ENCODE data around the gene PCDHGA10.

The PCDHGA10 gene

GRCh38 chr5:141369994-141370848, 42.6 kb upstream of the PCDHGA10 start, which contains the start of gene PCDHGB3:
PCDHGB3 (plus strand) TSS chr5:141370242; CDS start chr5:141370395, 153 bp downstream.
- Histone ChIP-seq H2AFZ (ENCODE audit: low read length) (no peak within 1 kb of the TSS), H3K4me3 (ENCODE audit: low read length, poor library complexity, severe bottlenecking) (no peak within 1 kb of the TSS), H3K27me3 (ENCODE audit: insufficient read depth, low read length, poor library complexity, severe bottlenecking) (no peaks in the 10 kb centered on the region)

DNA sequence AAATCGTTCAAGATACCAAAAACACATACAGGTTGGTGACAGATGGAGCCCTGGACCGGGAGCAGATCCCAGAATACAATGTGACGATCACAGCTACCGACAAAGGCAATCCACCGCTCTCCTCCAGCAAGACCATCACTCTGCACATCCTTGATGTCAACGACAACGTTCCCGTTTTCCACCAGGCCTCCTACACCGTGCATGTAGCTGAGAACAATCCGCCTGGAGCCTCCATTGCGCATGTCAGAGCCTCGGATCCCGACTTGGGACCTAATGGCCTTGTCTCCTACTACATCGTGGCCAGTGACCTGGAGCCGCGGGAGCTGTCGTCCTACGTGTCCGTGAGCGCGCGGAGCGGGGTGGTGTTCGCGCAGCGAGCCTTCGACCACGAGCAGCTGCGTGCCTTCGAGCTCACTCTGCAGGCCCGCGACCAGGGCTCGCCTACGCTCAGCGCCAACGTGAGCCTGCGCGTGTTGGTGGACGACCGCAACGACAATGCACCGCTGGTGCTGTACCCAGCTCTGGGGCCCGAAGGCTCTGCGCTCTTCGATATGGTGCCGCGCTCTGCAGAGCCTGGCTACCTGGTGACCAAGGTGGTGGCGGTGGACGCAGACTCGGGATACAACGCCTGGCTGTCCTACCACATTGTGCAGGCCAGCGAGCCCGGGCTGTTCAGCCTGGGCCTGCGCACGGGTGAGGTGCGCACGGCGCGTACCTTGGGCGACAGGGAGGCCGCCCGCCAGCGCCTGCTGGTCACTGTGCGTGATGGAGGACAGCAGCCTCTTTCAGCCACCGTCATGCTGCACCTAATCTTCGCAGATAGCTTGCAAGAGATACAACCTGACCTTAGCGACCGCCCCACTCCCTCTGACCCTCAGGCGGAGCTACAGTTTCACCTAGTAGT, 41.0 kb upstream of the PCDHGA10 start:
- H3K9me3 ChIP-seq (ENCODE audit: insufficient read depth, low read depth, low read length): peaks cover 2% of the 10 kb centered on the region; the same call in 1 of the 2 replicates
- H3F3A ChIP-seq (ENCODE audit: low read depth): no peaks in the 10 kb centered on the region
- H3K9me2 ChIP-seq (replicated peaks; ENCODE audit: low read depth, low read length): no peaks in the 10 kb centered on the region
- H3K4me2 ChIP-seq (ENCODE audit: low read depth, low read length, poor library complexity, severe bottlenecking): no peak overlapping the region
- no peaks in the 10 kb centered on the region for H4K20me1 ChIP-seq (ENCODE audit: insufficient read depth, low read length, poor library complexity, severe bottlenecking)
- no peaks in the 10 kb centered on the region for H3K4me1 ChIP-seq (ENCODE audit: insufficient read depth, low read length, poor library complexity, severe bottlenecking)
- no peaks in the 10 kb centered on the region for H3K27me3 ChIP-seq (ENCODE audit: insufficient read depth, low read length, poor library complexity, severe bottlenecking)
- H2AFZ ChIP-seq (ENCODE audit: low read length): no peak overlapping the region
- H3K4me3 ChIP-seq (ENCODE audit: low read length, poor library complexity, severe bottlenecking): no peak overlapping the region
- no peak for TF ChIP-seq CTCF (conservative IDR thresholded peaks at IDR 0.05; ENCODE audit: low read length)
- TF ChIP-seq EZH2phosphoT487 (IDR thresholded peaks at IDR 0.05; ENCODE audit: borderline replicate concordance): no peak
- no peak overlapping the region for H3K9ac ChIP-seq (ENCODE audit: low read depth, low read length, poor library complexity, severe bottlenecking)
- H3K79me2 ChIP-seq (ENCODE audit: insufficient read depth, low read length): no peaks in the 10 kb centered on the region
- no peaks in the 10 kb centered on the region for H3K36me3 ChIP-seq (ENCODE audit: insufficient read depth, low read length)

More at GRCh38 chr5:141369994-141370848, 42.6 kb upstream of the PCDHGA10 start, which contains the start of gene PCDHGB3:
- Histone ChIP-seq H3K4me1 (ENCODE audit: insufficient read depth, low read length, poor library complexity, severe bottlenecking) (no peaks in the 10 kb centered on the region), H3F3A (ENCODE audit: low read depth) (no peaks in the 10 kb centered on the region), H4K20me1 (ENCODE audit: insufficient read depth, low read length, poor library complexity, severe bottlenecking) (no peaks in the 10 kb centered on the region), H3K9me2 (replicated peaks; ENCODE audit: low read depth, low read length) (no peaks in the 10 kb centered on the region), H3K9ac (ENCODE audit: low read depth, low read length, poor library complexity, severe bottlenecking) (no peak within 1 kb of the TSS), H3K9me3 (ENCODE audit: insufficient read depth, low read depth, low read length) (peaks cover 2% of the 10 kb centered on the region; the same call in 1 of the 2 replicates), H3K79me2 (ENCODE audit: insufficient read depth, low read length) (no peaks in the 10 kb centered on the region), H3K4me2 (ENCODE audit: low read depth, low read length, poor library complexity, severe bottlenecking) (no peak within 1 kb of the TSS), H3K36me3 (ENCODE audit: insufficient read depth, low read length) (no peaks in the 10 kb centered on the region)
- TF ChIP-seq EZH2phosphoT487 (IDR thresholded peaks at IDR 0.05; ENCODE audit: borderline replicate concordance): no peak
- no peak for TF ChIP-seq CTCF (conservative IDR thresholded peaks at IDR 0.05; ENCODE audit: low read length)

DNA sequence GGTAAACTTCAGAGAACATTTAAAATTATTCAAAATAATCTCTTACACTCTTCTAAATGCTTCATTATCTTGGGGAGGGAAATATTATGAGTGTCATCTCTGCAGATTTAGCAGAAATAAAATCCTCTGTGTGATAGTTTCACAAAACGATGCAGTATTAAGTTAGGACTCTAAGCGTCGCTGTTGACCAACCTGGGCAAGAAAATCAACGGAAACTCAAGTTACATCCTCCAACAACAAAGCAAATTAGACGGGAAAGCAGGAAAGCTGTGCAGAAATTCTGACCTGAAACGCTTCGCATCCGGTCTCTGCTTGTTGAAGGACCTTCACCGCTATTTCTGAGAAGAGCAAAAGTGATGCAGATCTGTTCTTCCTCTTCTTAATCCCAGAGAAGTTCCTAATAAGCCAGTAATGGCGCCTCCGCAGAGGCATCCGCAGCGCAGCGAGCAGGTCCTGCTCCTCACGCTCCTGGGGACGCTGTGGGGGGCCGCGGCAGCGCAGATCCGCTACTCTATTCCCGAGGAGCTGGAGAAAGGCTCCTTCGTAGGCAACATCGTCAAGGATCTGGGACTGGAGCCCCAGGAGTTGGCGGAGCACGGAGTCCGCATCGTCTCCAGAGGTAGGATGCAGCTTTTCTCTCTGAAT, 39.0 kb upstream of the PCDHGA10 start, which contains the start of gene PCDHGA6:
PCDHGA6 (plus strand) TSS at position 219 of the 645 bp plus-strand sequence; CDS start at position 412, 193 bp downstream.
- Histone ChIP-seq H3K36me3 (ENCODE audit: insufficient read depth, low read length) (no peaks in the 10 kb centered on the region), H2AFZ (ENCODE audit: low read length) (no peak within 1 kb of the TSS), H3K4me3 (ENCODE audit: low read length, poor library complexity, severe bottlenecking) (no peak within 1 kb of the TSS), H3K4me2 (ENCODE audit: low read depth, low read length, poor library complexity, severe bottlenecking) (no peak within 1 kb of the TSS), H3K79me2 (ENCODE audit: insufficient read depth, low read length) (no peaks in the 10 kb centered on the region), H3K9me3 (ENCODE audit: insufficient read depth, low read depth, low read length) (peaks cover 2% of the 10 kb centered on the region; the same call in 1 of the 2 replicates), H3K27me3 (ENCODE audit: insufficient read depth, low read length, poor library complexity, severe bottlenecking) (no peaks in the 10 kb centered on the region), H3F3A (ENCODE audit: low read depth) (no peaks in the 10 kb centered on the region), H3K9ac (ENCODE audit: low read depth, low read length, poor library complexity, severe bottlenecking) (no peak within 1 kb of the TSS), H3K9me2 (replicated peaks; ENCODE audit: low read depth, low read length) (no peaks in the 10 kb centered on the region), H3K4me1 (ENCODE audit: insufficient read depth, low read length, poor library complexity, severe bottlenecking) (no peaks in the 10 kb centered on the region), H4K20me1 (ENCODE audit: insufficient read depth, low read length, poor library complexity, severe bottlenecking) (no peaks in the 10 kb centered on the region)
- TF ChIP-seq CTCF (conservative IDR thresholded peaks at IDR 0.05; ENCODE audit: low read length) (no peak), EZH2phosphoT487 (IDR thresholded peaks at IDR 0.05; ENCODE audit: borderline replicate concordance) (no peak)
